Measurements from ENCODE around the gene MYO9A. TPM values are rescaled to one million over a fixed set of nuclear protein-coding genes. Genes with fewer than 3 reads are reported as not detected.
"Not testable (repeated sequence)": the region's sequence is repeated elsewhere in the genome, so short reads cannot be mapped to it uniquely, and the experiment has no call there.

The MYO9A gene
- total RNA-seq, 5 donors from 2014 or later (not counting 1 experiment from before 2014, with no cell fraction given): 35.8 to 39.1 (median 38.2) TPM

DNA sequence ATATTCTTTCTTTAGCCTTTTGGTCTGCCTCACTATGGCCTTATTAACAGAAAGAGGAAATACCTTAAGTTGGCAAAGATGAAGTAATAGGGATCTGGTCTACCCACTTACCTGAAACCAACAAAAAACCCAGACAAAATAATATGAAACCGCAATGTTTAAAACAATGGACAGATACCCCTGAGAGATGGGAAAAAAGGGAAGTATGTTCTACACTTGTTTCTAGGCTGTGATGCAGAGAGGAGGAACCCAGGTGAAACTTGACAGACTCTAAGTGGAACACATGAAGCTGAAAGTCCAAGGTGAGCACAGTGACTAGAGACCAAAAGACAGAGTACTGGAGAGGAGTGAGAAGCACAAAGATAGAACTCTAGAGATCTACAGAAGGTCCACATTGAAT, 229.2 kb downstream of the MYO9A start:
- ATAC-seq (replicated peaks in 1 of 4): no peak
- CTCF ChIA-PET: no interaction called here
- H3K36me3 Mint-ChIP-seq: peaks cover 74% of the 10 kb centered on the region

GRCh38 chr15:71885390-71885789, 232.6 kb downstream of the MYO9A start:
- no peak overlapping the region for H3K4me3 Mint-ChIP-seq
- no peak overlapping the region for H3K4me3 ChIP-seq (ENCODE audit: control insufficient read depth in 1 of 2, extremely low read depth in 1 of 2, low read length in 1 of 2)
- ChIA-PET CTCF (interaction anchor here in 1 of 2 donors (0.6 kb wide), 1 partner anchor 1379 kb away, joined by 4 read pairs; no protein-coding TSS in a partner anchor), POLR2A (interaction anchor here (0.6 kb wide), 2 partner anchors 21 to 179 kb away, joined by 5 read pairs; no protein-coding TSS in a partner anchor)
- H3K36me3 Mint-ChIP-seq: peaks cover 71% of the 10 kb centered on the region
- peaks cover 0 to 11% of the 10 kb centered on the region in 2 donors for H3K36me3 ChIP-seq (ENCODE audit: control insufficient read depth in 2 of 2, extremely low read depth in 1 of 2, insufficient read depth in 1 of 2, low read length in 1 of 2)
- 98% methylated on average over 5 of the region's 6 CpGs for WGBS (ENCODE audit: insufficient coverage)
- H3K27me3 Mint-ChIP-seq: no peaks in the 10 kb centered on the region
- no peaks in the 10 kb centered on the region for H3K27me3 ChIP-seq (replicated peaks in 1 of 2; ENCODE audit: control insufficient read depth in 2 of 2, extremely low read depth in 1 of 2, insufficient read depth in 2 of 2, low read length in 1 of 2)
- H3K9me3 Mint-ChIP-seq: no peaks in the 10 kb centered on the region
- no peak overlapping the region for H3K27ac Mint-ChIP-seq
- H3K9me3 ChIP-seq: no peaks in the 10 kb centered on the region
- H3K4me1 ChIP-seq (ENCODE audit: control insufficient read depth in 1 of 2, extremely low read depth in 1 of 2, insufficient read depth in 2 of 2, low read length in 2 of 2): no peaks in the 10 kb centered on the region
- H3K4me1 Mint-ChIP-seq: no peaks in the 10 kb centered on the region
- no peak overlapping the region for H3K27ac ChIP-seq (ENCODE audit: low read length)
- ATAC-seq (replicated peaks in 1 of 4): no peak
- no peak for DNase-seq

More for the DNA sequence above, 229.2 kb downstream of the MYO9A start:
- WGBS (ENCODE audit: insufficient coverage): no CpG with 5 or more reads among the region's 1 CpG
- Histone ChIP-seq H3K9me3 (no peaks in the 10 kb centered on the region), H3K27me3 (replicated peaks in 1 of 2; ENCODE audit: control insufficient read depth in 2 of 2, extremely low read depth in 1 of 2, insufficient read depth in 2 of 2, low read length in 1 of 2) (no peaks in the 10 kb centered on the region), H3K36me3 (ENCODE audit: control insufficient read depth in 2 of 2, extremely low read depth in 1 of 2, insufficient read depth in 1 of 2, low read length in 1 of 2) (peaks cover 0 to 7% of the 10 kb centered on the region in 2 donors), H3K4me3 (ENCODE audit: control insufficient read depth in 1 of 2, extremely low read depth in 1 of 2, low read length in 1 of 2) (no peak overlapping the region), H3K4me1 (ENCODE audit: control insufficient read depth in 1 of 2, extremely low read depth in 1 of 2, insufficient read depth in 2 of 2, low read length in 2 of 2) (no peaks in the 10 kb centered on the region), H3K27ac (ENCODE audit: low read length) (no peak overlapping the region)
- Mint-ChIP-seq H3K27ac (no peak overlapping the region), H3K4me3 (no peak overlapping the region), H3K27me3 (no peaks in the 10 kb centered on the region), H3K4me1 (no peaks in the 10 kb centered on the region), H3K9me3 (no peaks in the 10 kb centered on the region)
- no peak for DNase-seq
- POLR2A ChIA-PET: no interaction called here

DNA sequence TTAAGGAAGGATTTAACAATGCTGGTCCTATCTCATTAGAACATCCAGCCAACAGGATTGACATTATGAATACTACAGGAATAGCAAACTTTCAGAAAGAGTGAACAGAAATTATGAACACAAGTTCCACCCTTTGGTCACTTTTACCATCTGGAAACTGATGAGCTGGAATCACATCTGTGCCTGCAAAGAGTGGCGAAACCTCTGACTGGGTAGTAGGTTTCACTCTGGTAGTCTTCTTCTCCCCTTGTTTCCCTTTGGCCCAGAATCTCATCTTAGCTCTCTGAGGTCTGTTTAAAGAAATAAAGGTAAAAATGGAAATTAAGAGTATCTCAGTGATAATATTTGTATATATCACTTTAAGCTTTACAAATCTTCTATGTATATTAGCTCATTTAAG, 234.5 kb downstream of the MYO9A start:
- Mint-ChIP-seq H3K4me1 (no peaks in the 10 kb centered on the region), H3K36me3 (peaks cover 76% of the 10 kb centered on the region), H3K9me3 (no peaks in the 10 kb centered on the region), H3K27me3 (no peaks in the 10 kb centered on the region), H3K4me3 (no peak overlapping the region), H3K27ac (no peak overlapping the region)
- Histone ChIP-seq H3K9me3 (no peaks in the 10 kb centered on the region), H3K36me3 (ENCODE audit: control insufficient read depth in 2 of 2, extremely low read depth in 1 of 2, insufficient read depth in 1 of 2, low read length in 1 of 2) (peaks cover 0 to 20% of the 10 kb centered on the region in 2 donors), H3K27me3 (replicated peaks in 1 of 2; ENCODE audit: control insufficient read depth in 2 of 2, extremely low read depth in 1 of 2, insufficient read depth in 2 of 2, low read length in 1 of 2) (no peaks in the 10 kb centered on the region), H3K27ac (ENCODE audit: low read length) (no peak overlapping the region), H3K4me3 (ENCODE audit: control insufficient read depth in 1 of 2, extremely low read depth in 1 of 2, low read length in 1 of 2) (no peak overlapping the region), H3K4me1 (ENCODE audit: control insufficient read depth in 1 of 2, extremely low read depth in 1 of 2, insufficient read depth in 2 of 2, low read length in 2 of 2) (no peaks in the 10 kb centered on the region)
- WGBS (ENCODE audit: insufficient coverage): no CpG with 5 or more reads among the region's 1 CpG
- ATAC-seq (replicated peaks in 1 of 4): no peak
- no peak for DNase-seq
- CTCF ChIA-PET: no interaction called here
- POLR2A ChIA-PET: no interaction called here

DNA sequence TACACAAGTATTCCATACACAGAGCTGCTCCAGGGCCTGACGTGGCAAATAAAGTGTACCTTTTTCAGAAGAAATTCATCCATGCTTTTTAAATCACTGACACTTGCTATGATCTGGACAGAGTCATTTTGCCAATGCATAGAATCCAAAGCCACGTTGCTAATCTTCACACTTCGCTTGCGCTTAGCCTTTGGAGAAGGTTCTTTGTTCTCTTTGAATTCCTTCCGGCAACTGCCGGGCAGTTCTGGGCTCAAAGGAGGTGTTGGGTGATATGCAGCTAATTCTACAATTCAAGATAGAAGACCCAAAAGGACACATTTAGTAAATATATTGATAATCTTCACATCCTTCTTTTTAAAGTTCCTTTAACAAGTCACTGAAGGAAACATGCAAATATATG, 237.7 kb downstream of the MYO9A start:
- Histone ChIP-seq H3K9me3 (no peaks in the 10 kb centered on the region), H3K27me3 (replicated peaks in 1 of 2; ENCODE audit: control insufficient read depth in 2 of 2, extremely low read depth in 1 of 2, insufficient read depth in 2 of 2, low read length in 1 of 2) (no peaks in the 10 kb centered on the region), H3K27ac (ENCODE audit: low read length) (no peak overlapping the region), H3K36me3 (ENCODE audit: control insufficient read depth in 2 of 2, extremely low read depth in 1 of 2, insufficient read depth in 1 of 2, low read length in 1 of 2) (peaks cover 0 to 19% of the 10 kb centered on the region in 2 donors), H3K4me3 (ENCODE audit: control insufficient read depth in 1 of 2, extremely low read depth in 1 of 2, low read length in 1 of 2) (no peak overlapping the region), H3K4me1 (ENCODE audit: control insufficient read depth in 1 of 2, extremely low read depth in 1 of 2, insufficient read depth in 2 of 2, low read length in 2 of 2) (no peaks in the 10 kb centered on the region)
- Mint-ChIP-seq H3K27ac (no peak overlapping the region), H3K4me1 (no peaks in the 10 kb centered on the region), H3K36me3 (peaks cover 62% of the 10 kb centered on the region), H3K9me3 (no peaks in the 10 kb centered on the region), H3K4me3 (no peak overlapping the region), H3K27me3 (no peaks in the 10 kb centered on the region)
- CTCF ChIA-PET: no interaction called here
- WGBS (ENCODE audit: insufficient coverage): 100% methylated on average over 1 of the region's 6 CpGs
- ATAC-seq (replicated peaks in 1 of 4): no peak
- POLR2A ChIA-PET: interaction anchor here in 1 of 2 donors (0.7 kb wide), 1 partner anchor 262 kb away, joined by 3 read pairs; no protein-coding TSS in a partner anchor
- no peak for DNase-seq

- Mint-ChIP-seq H3K27me3 (no peaks in the 10 kb centered on the region), H3K36me3 (peaks cover 51% of the 10 kb centered on the region), H3K4me3 (no peak overlapping the region), H3K4me1 (no peaks in the 10 kb centered on the region), H3K9me3 (no peaks in the 10 kb centered on the region), H3K27ac (no peak overlapping the region)
- H3K27ac ChIP-seq (ENCODE audit: low read length): no peak overlapping the region
- ChIA-PET POLR2A (no interaction called here), CTCF (no interaction called here)
- peaks cover 0 to 3% of the 10 kb centered on the region in 2 donors for H3K36me3 ChIP-seq (ENCODE audit: control insufficient read depth in 2 of 2, extremely low read depth in 1 of 2, insufficient read depth in 1 of 2, low read length in 1 of 2)
- 84% methylated on average over 3 of the region's 3 CpGs for WGBS (ENCODE audit: insufficient coverage)
- no peaks in the 10 kb centered on the region for H3K4me1 ChIP-seq (ENCODE audit: control insufficient read depth in 1 of 2, extremely low read depth in 1 of 2, insufficient read depth in 2 of 2, low read length in 2 of 2)
- H3K9me3 ChIP-seq: no peaks in the 10 kb centered on the region
- ATAC-seq (replicated peaks in 1 of 4) (no peak), DNase-seq (no peak)
- no peaks in the 10 kb centered on the region for H3K27me3 ChIP-seq (replicated peaks in 1 of 2; ENCODE audit: control insufficient read depth in 2 of 2, extremely low read depth in 1 of 2, insufficient read depth in 2 of 2, low read length in 1 of 2)
- H3K4me3 ChIP-seq (ENCODE audit: control insufficient read depth in 1 of 2, extremely low read depth in 1 of 2, low read length in 1 of 2): no peak overlapping the region
Measured at GRCh38 chr15:71874245-71874644, 243.7 kb downstream of the MYO9A start.

DNA sequence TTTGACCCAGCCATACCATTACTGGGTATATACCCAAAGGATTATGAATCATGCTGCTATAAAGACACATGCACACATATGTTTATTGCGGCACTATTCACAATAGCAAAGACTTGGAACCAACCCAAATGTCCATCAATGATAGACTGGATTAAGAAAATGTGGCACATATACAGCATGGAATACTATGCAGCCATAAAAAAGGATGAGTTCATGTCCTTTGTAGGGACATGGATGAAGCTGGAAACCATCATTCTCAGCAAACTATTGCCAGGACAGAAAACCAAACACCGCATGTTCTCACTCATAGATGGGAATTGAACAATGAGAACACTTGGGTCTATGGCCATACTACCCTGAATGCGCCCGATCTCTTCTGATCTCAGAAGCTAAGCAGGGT, 259.7 kb downstream of the MYO9A start:
- CTCF ChIA-PET; H3K4me3 Mint-ChIP-seq; ATAC-seq (replicated peaks in 1 of 4); H3K27ac Mint-ChIP-seq; POLR2A ChIA-PET; H3K27me3 ChIP-seq (replicated peaks in 1 of 2; ENCODE audit: control insufficient read depth in 2 of 2, extremely low read depth in 1 of 2, insufficient read depth in 2 of 2, low read length in 1 of 2); H3K4me3 ChIP-seq (ENCODE audit: control insufficient read depth in 1 of 2, extremely low read depth in 1 of 2, low read length in 1 of 2); H3K9me3 Mint-ChIP-seq; H3K27me3 Mint-ChIP-seq; DNase-seq; H3K36me3 ChIP-seq (ENCODE audit: control insufficient read depth in 2 of 2, extremely low read depth in 1 of 2, insufficient read depth in 1 of 2, low read length in 1 of 2); H3K27ac ChIP-seq (ENCODE audit: low read length); H3K4me1 ChIP-seq (ENCODE audit: control insufficient read depth in 1 of 2, extremely low read depth in 1 of 2, insufficient read depth in 2 of 2, low read length in 2 of 2); H3K9me3 ChIP-seq; H3K4me1 Mint-ChIP-seq: not testable (repeated sequence)
- 100% methylated on average over 1 of the region's 4 CpGs for WGBS (ENCODE audit: insufficient coverage)
- peaks cover 60% of the 10 kb centered on the region for H3K36me3 Mint-ChIP-seq

DNA sequence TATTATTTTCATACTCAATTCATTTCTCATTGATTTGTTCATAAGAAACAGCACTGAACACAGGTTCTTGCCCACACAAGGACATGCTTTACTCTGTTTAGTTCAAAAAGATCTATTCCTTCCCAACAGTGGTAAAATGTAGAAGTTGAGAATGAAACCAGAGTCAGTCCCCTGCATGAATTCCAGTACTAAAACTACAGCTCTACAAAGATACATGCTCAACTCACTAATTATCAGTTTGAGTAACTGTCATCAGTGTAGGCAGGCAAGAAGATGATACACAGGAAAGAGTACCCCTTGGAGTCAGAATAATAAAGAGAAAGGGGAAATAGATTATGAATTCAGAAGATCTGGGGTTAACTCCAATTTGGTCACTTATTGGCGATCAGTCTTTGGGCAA, 264.4 kb downstream of the MYO9A start:
- Histone ChIP-seq H3K27me3 (replicated peaks in 1 of 2; ENCODE audit: control insufficient read depth in 2 of 2, extremely low read depth in 1 of 2, insufficient read depth in 2 of 2, low read length in 1 of 2) (no peaks in the 10 kb centered on the region), H3K4me3 (ENCODE audit: control insufficient read depth in 1 of 2, extremely low read depth in 1 of 2, low read length in 1 of 2) (no peak overlapping the region), H3K4me1 (ENCODE audit: control insufficient read depth in 1 of 2, extremely low read depth in 1 of 2, insufficient read depth in 2 of 2, low read length in 2 of 2) (no peaks in the 10 kb centered on the region), H3K9me3 (no peaks in the 10 kb centered on the region), H3K36me3 (ENCODE audit: control insufficient read depth in 2 of 2, extremely low read depth in 1 of 2, insufficient read depth in 1 of 2, low read length in 1 of 2) (peaks cover 0 to 24% of the 10 kb centered on the region in 2 donors), H3K27ac (ENCODE audit: low read length) (no peak overlapping the region)
- no peaks in the 10 kb centered on the region for H3K9me3 Mint-ChIP-seq
- no peak for DNase-seq
- no peak overlapping the region for H3K27ac Mint-ChIP-seq
- H3K4me3 Mint-ChIP-seq: no peak overlapping the region
- WGBS (ENCODE audit: insufficient coverage): no CpG with 5 or more reads among the region's 1 CpG
- ATAC-seq (replicated peaks in 1 of 4): no peak
- H3K27me3 Mint-ChIP-seq: no peaks in the 10 kb centered on the region
- ChIA-PET POLR2A (no interaction called here), CTCF (no interaction called here)
- H3K4me1 Mint-ChIP-seq: no peaks in the 10 kb centered on the region
- peaks cover 75% of the 10 kb centered on the region for H3K36me3 Mint-ChIP-seq
